ENCODE results near the gene DLG2.

GRCh38 chr11:83687787-83688186 is 1939.4 kb downstream of the DLG2 start:
- no peak for TF ChIP-seq CTCF (IDR thresholded peaks at IDR 0.05)
- no peak for TF ChIP-seq POLR2A (IDR thresholded peaks at IDR 0.05)

Measured in uterus (tissue), 2 donors.